A549 (cell line): ENCODE measurements around the gene CFAP92. TPM values are rescaled to one million over a fixed set of nuclear protein-coding genes. Genes with fewer than 3 reads are reported as not detected.

Source experiments
- ATAC-seq, 2 experiments: fragments of 200-7000 bp in 1 of 2; fragments of >200 bp in 1 of 2; cut with Nextera tagmentation in 1 of 2; cut with Tn5 transposase in 1 of 2; 3 replicates each; pipeline versions ENCODE4 v1.8.0 to v1.9.1; 2018 to 2020; ENCODE audit warnings: mild to moderate bottlenecking in 1 of 2, moderate library complexity in 1 of 2
- CTCF ChIA-PET: fragments of 300-600 bp; sonication (Branson Sonifier 250); formaldehyde crosslinking; extraction: SDS; loops from one replicate; lab custom pipeline; 2021; ENCODE audit warnings: antibody characterized with exemption, inconsistent platforms; lab: Yijun Ruan, JAX
- POLR2A ChIA-PET: fragments of 350-600 bp; formaldehyde crosslinking; extraction: SDS; loops from one replicate; lab custom pipeline; 2021; ENCODE audit warnings: antibody characterized with exemption, inconsistent platforms; lab: Yijun Ruan, JAX
- DNase-seq, 2 experiments: peaks; one replicate each; pipeline versions ENCODE4 v3.0.0 to v3.0.0-alpha.2; 2011 to 2016; ENCODE audit warnings: low read depth in 1 of 2, low spot score in 1 of 2
- FAIRE-seq: peaks from 2 replicates; lab custom pipeline; 2011; peaks lifted over from hg19 to GRCh38; lab: Jason Lieb, UNC
- H3K27ac ChIP-seq, 2 experiments: fragments of >200 bp; sonication (Bioruptor Twin); formaldehyde crosslinking; 3 replicates each; pipeline ENCODE4 v1.5.1; 2016 to 2017
- H3K4me1 ChIP-seq: fragments of >200 bp; sonication (Bioruptor Twin); formaldehyde crosslinking; 3 replicates; pipeline ENCODE4 v1.6.1; 2016
- H3K4me2 ChIP-seq: fragments of >200 bp; sonication (Bioruptor Twin); formaldehyde crosslinking; 3 replicates; pipeline ENCODE4 v1.6.1; 2016
- H3K4me3 ChIP-seq: fragments of >200 bp; sonication (Bioruptor Twin); formaldehyde crosslinking; 3 replicates; pipeline ENCODE4 v1.5.1; 2016
- H3K9me3 ChIP-seq: fragments of >200 bp; sonication (Bioruptor Twin); formaldehyde crosslinking; 3 replicates; pipeline ENCODE4 v1.6.1; 2016
- CBX2 ChIP-seq: fragments of 200-600 bp; sonication (generic); IDR thresholded peaks from 2 replicates; pipeline ENCODE4 v1.6.1; 2016; ENCODE audit warnings: low read depth, mild to moderate bottlenecking, borderline replicate concordance
- CHD4 ChIP-seq: fragments of 200-600 bp; sonication (generic); IDR thresholded peaks from 2 replicates; pipeline ENCODE4 v1.6.1; 2016; ENCODE audit warnings: antibody characterized with exemption, mild to moderate bottlenecking, borderline replicate concordance
- EHF ChIP-seq: fragments of 250-450 bp; sonication (Bioruptor Pico); IDR thresholded peaks from 2 replicates; pipeline ENCODE4 v1.5.0; 2020; ENCODE audit warnings: mild to moderate bottlenecking
- ELK1 ChIP-seq: fragments of 150-350 bp; IDR thresholded peaks from 2 replicates; pipeline ENCODE4 v1.6.1; 2014; ENCODE audit warnings: low read depth, mild to moderate bottlenecking, low read length
- EP300 ChIP-seq, 2 experiments: fragments of >200 bp; sonication (Bioruptor Twin); formaldehyde crosslinking; IDR thresholded peaks; 2 replicates in 1 of 2; 3 replicates in 1 of 2; pipeline ENCODE4 v1.6.1; 2016 to 2017
- FOSB ChIP-seq: fragments of 250-450 bp; sonication (Bioruptor Pico); IDR thresholded peaks from 2 replicates; pipeline ENCODE4 v1.5.0; 2020; ENCODE audit warnings: mild to moderate bottlenecking, moderate library complexity
- FOSL2 ChIP-seq, 2 experiments: fragments of 450-650 bp in 1 of 2; fragments of >200 bp in 1 of 2; sonication (Bioruptor Twin) in 1 of 2; formaldehyde crosslinking; IDR thresholded peaks; 2 replicates each; pipeline versions ENCODE4 v1.5.0 to v1.6.1; 2016 to 2020; ENCODE audit warnings: mild to moderate bottlenecking in 1 of 2, moderate library complexity in 1 of 2
- FOXS1 ChIP-seq: fragments of 250-450 bp; sonication (Bioruptor Pico); IDR thresholded peaks from 2 replicates; pipeline ENCODE4 v1.5.0; 2020; ENCODE audit warnings: mild to moderate bottlenecking, moderate library complexity
- HDAC2 ChIP-seq: fragments of 200-600 bp; sonication (generic); IDR thresholded peaks from 2 replicates; pipeline ENCODE4 v1.6.1; 2016
- HOXA7 ChIP-seq: fragments of 250-450 bp; sonication (Bioruptor Pico); IDR thresholded peaks from 2 replicates; pipeline ENCODE4 v1.5.0; 2020; ENCODE audit warnings: mild to moderate bottlenecking, moderate library complexity
- HOXB13 ChIP-seq: fragments of 250-450 bp; sonication (Bioruptor Pico); IDR thresholded peaks from 2 replicates; pipeline ENCODE4 v1.5.0; 2020; ENCODE audit warnings: low read depth, mild to moderate bottlenecking, moderate library complexity
- MAX ChIP-seq: IDR thresholded peaks from 2 replicates; pipeline ENCODE4 v1.6.1; 2012
- NFE2L2 ChIP-seq: fragments of 150-350 bp; conservative IDR thresholded peaks from 2 replicates; pipeline ENCODE4 v1.6.1; 2014; ENCODE audit warnings: low read length
- POLR2A ChIP-seq: IDR thresholded peaks from 2 replicates; pipeline ENCODE4 v1.6.1; 2012; ENCODE audit warnings: mild to moderate bottlenecking, low read length
- RAD21 ChIP-seq, 2 experiments: fragments of >200 bp in 1 of 2; sonication (Bioruptor Twin) in 1 of 2; formaldehyde crosslinking in 1 of 2; IDR thresholded peaks in 1 of 2; conservative IDR thresholded peaks in 1 of 2; 2 replicates in 1 of 2; 3 replicates in 1 of 2; pipeline ENCODE4 v1.6.1; 2012 to 2018; ENCODE audit warnings: inconsistent platforms in 1 of 2
- ZC3H11A ChIP-seq: fragments of 450-650 bp; IDR thresholded peaks from 2 replicates; pipeline ENCODE4 v1.6.1; 2014; ENCODE audit warnings: antibody characterized with exemption, mild to moderate bottlenecking
- ZNF302 ChIP-seq: fragments of 250-450 bp; sonication (Bioruptor Pico); IDR thresholded peaks from 2 replicates; pipeline ENCODE4 v1.9.0; 2021; ENCODE audit warnings: inconsistent platforms, mild to moderate bottlenecking, moderate library complexity
- ZSCAN20 ChIP-seq: fragments of 250-450 bp; sonication (Bioruptor Pico); IDR thresholded peaks from 2 replicates; pipeline ENCODE4 v1.8.0; 2022; ENCODE audit warnings: mild to moderate bottlenecking, moderate library complexity
- WGBS: methylation state at CpG from one replicate; pipeline ENCODE4 v1.1.6; 2017; ENCODE audit errors: missing lambda C conversion rate; 5-methylcytosine and 5-hydroxymethylcytosine counted together
- polyA plus RNA-seq, 4 experiments: library from polyadenylated mRNA; depleted of rRNA in 3 of 4; stranded (reverse); fragments of >200 nt; fragmentation: RNase III in 1 of 4; extraction: RNeasy Plus Mini Kit Qiagen cat#74134 plus additional on column Dnase treatment in 1 of 4; gene quantifications; 2 replicates in 3 of 4; 3 replicates in 1 of 4; pipeline ENCODE4 v1.2.3, GENCODE V29; 2011 to 2017
- TF ChIP-seq, protein P1 (sequence below): IDR thresholded peaks from 2 replicates; pipeline ENCODE4 v1.6.1; 2012; ENCODE audit warnings: low read depth, borderline replicate concordance
- TF ChIP-seq, protein P2 (sequence below): IDR thresholded peaks from 2 replicates; pipeline ENCODE4 v1.6.1; 2012
- TF ChIP-seq, protein P3 (sequence below): fragments of >200 bp; sonication (Bioruptor Twin); formaldehyde crosslinking; IDR thresholded peaks from 3 replicates; pipeline ENCODE4 v1.5.1; 2016

Gene CFAP92
- polyA plus RNA-seq, 2 of the 4 experiments (the other 2 are of a cell fraction), result not detected

DNA sequence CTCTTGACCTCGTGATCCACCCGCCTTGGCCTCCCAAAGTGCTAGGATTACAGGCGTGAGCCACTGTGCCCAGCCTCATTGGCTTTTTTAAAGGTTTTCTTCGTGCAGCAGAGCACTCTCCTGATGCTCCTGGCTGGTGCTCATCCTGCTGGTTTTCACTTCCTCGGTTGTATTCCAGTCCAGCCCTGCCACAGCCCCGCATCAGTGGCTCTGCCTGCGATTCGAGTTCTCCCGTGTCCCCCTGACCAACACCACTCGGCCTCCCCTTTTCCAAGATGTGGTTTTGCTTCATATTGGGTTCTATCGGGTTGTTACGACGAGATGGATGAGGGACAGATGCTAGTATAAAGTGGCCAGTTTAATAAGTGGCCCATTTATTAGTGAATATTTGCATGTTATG lies 35.0 kb upstream of the CFAP92 start:
- Histone ChIP-seq H3K4me3 (no peak overlapping the region), H3K4me2 (no peak overlapping the region), H3K4me1 (no peaks in the 10 kb centered on the region)
- WGBS, result 87% methylated on average over 13 of the region's 13 CpGs
- no peak for FAIRE-seq
- TF ChIP-seq MAX (no peak), FOSB (CRISPR knock-in tag) (no peak), POLR2A (no peak), ZC3H11A (no peak), FOSL2 (IDR thresholded peaks at IDR 0.05) (no peak), FOSL2 (CRISPR knock-in tag; IDR thresholded peaks at IDR 0.05) (no peak), HOXA7 (CRISPR knock-in tag) (no peak), FOXS1 (CRISPR knock-in tag) (no peak), HOXB13 (CRISPR knock-in tag) (no peak), RAD21 (conservative IDR thresholded peaks at IDR 0.05 in 1 of 2, IDR thresholded peaks at IDR 0.05 in 1 of 2) (no peak), ZSCAN20 (no peak), HDAC2 (no peak), NFE2L2 (no peak), ELK1 (no peak), EHF (CRISPR knock-in tag) (no peak)
- TF ChIP-seq, protein P1, sequence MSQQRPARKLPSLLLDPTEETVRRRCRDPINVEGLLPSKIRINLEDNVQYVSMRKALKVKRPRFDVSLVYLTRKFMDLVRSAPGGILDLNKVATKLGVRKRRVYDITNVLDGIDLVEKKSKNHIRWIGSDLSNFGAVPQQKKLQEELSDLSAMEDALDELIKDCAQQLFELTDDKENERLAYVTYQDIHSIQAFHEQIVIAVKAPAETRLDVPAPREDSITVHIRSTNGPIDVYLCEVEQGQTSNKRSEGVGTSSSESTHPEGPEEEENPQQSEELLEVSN, result no peak
- TF ChIP-seq, protein P2, sequence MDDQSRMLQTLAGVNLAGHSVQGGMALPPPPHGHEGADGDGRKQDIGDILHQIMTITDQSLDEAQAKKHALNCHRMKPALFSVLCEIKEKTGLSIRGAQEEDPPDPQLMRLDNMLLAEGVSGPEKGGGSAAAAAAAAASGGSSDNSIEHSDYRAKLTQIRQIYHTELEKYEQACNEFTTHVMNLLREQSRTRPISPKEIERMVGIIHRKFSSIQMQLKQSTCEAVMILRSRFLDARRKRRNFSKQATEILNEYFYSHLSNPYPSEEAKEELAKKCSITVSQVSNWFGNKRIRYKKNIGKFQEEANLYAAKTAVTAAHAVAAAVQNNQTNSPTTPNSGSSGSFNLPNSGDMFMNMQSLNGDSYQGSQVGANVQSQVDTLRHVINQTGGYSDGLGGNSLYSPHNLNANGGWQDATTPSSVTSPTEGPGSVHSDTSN, result no peak
- TF ChIP-seq, protein P3, sequence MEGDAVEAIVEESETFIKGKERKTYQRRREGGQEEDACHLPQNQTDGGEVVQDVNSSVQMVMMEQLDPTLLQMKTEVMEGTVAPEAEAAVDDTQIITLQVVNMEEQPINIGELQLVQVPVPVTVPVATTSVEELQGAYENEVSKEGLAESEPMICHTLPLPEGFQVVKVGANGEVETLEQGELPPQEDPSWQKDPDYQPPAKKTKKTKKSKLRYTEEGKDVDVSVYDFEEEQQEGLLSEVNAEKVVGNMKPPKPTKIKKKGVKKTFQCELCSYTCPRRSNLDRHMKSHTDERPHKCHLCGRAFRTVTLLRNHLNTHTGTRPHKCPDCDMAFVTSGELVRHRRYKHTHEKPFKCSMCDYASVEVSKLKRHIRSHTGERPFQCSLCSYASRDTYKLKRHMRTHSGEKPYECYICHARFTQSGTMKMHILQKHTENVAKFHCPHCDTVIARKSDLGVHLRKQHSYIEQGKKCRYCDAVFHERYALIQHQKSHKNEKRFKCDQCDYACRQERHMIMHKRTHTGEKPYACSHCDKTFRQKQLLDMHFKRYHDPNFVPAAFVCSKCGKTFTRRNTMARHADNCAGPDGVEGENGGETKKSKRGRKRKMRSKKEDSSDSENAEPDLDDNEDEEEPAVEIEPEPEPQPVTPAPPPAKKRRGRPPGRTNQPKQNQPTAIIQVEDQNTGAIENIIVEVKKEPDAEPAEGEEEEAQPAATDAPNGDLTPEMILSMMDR, result no peak
- TF ChIP-seq, all 56 proteins: peak for 0
- Histone ChIP-seq H3K27ac (no peak overlapping the region), H3K9me3 (peaks cover 5% of the 10 kb centered on the region; the same call in 1 of the 3 replicates)
- ChIA-PET CTCF (interaction anchor here (1.5 to 4.3 kb wide), 2 partner anchors 25 to 59 kb away, joined by 5 to 17 read pairs; no protein-coding TSS in a partner anchor), POLR2A (no interaction called here)
- no peak for ATAC-seq
- DNase-seq, result no peak

DNA sequence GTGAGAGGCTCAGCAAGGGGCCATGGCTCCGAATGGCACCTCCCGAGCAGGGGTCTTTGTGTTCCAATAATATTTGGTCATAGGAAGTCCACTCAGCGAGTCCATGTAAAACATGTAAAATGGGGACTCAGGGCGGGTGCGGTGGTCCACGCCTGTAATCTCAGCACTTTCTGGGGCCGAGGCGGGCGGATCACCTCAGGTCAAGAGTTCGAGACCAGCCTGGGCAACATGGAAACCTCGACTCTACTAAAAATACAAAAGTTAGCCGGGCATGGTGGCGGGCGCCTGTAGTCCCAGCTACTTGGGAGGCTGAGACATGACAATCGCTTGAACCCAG lies 33.6 kb upstream of the CFAP92 start:
- ChIA-PET CTCF (interaction anchor here (0.9 to 4.3 kb wide), 9 partner anchors 11 to 134 kb away, joined by 3 to 17 read pairs (median 5); no protein-coding TSS in a partner anchor), POLR2A (no interaction called here)
- peak overlapping the region; percentile 77 to 89 for H3K27ac ChIP-seq

More for the DNA sequence above, 33.6 kb upstream of the CFAP92 start:
- H3K4me1 ChIP-seq, result no peaks in the 10 kb centered on the region
- no peak for DNase-seq
- no peak for FAIRE-seq
- peaks cover 5% of the 10 kb centered on the region; the same call in 1 of the 3 replicates for H3K9me3 ChIP-seq
- no peak for TF ChIP-seq ZNF302
- TF ChIP-seq EP300 (IDR thresholded peaks at IDR 0.05), result no peak
- TF ChIP-seq CHD4, result peak; percentile 36; the same call in 1 of the 2 replicates
- TF ChIP-seq CBX2, result no peak
- WGBS, result 46% methylated on average over 15 of the region's 15 CpGs
- H3K4me2 ChIP-seq, result peak overlapping the region; percentile 88
- peak overlapping the region; percentile 54 for H3K4me3 ChIP-seq
- ATAC-seq, result no peak
